Activated CD8-positive, alpha-beta memory T cell treated with anti-CD3 and anti-CD28 coated beads, Interleukin-2, amount 50 U/mL, for 1 hour (primary cell): ENCODE results near the gene YWHAH.

Experiments
- DNase-seq: peaks from one replicate; pipeline ENCODE4 v3.0.0-alpha.2; 2020; ENCODE audit errors: extremely low read depth

The YWHAH gene

DNA sequence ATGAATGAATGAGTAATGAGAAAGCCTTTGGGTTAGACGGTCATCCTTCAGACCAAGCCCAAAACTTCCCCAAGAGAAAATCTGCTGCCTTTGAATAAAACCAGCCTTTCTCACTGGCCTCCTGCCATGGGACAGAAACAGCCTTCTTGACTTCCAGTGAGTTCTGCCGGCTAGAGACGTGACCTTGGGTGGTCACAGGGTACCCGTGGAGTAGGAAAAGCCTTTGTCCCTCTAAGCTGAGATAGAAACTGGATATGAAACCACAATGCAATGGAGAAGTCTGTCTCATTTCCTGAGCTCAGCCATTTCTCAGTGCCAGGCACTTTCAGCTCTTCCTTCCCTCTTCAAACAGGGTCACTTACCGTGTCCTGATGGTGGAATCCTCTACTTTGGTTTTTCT is 21.2 kb upstream of the YWHAH start:
- no peak for DNase-seq

DNA sequence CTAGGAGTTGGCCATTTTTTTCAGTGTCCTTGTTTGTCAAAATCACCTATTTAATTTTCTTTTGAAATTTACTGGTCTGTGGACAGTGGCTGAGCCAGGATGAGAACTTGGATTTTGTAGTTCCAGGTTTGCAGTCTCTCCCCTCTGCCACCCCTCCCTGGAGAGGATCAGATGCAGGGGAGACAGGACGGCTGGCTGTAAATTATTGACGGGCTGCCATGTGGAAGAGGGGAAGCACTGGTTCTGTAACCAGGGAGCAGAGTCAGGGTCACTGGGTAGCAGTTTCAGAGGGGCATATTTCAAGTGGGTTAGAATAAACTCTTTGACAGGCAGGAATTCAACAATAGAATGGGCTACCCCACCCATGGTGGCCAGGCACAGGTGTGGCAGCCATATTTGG is 20.6 kb upstream of the YWHAH start:
- DNase-seq, result no peak

DNA sequence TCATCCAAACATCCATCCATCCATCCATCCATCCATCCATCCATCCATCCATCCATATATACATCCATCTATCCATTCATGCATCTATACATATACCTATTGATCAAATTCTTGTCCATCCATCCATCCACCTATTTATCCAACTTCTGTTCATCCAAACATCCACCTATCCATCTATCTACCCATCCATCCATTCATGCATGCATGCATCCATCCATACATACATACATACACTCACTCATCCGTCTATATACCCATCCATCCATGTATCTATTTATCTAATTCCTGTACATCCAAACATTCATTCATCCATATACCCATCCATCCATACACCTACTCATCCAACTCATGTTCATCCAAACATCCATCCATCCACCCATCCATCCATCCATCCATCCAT is 19.3 kb upstream of the YWHAH start:
- no peak for DNase-seq

DNA sequence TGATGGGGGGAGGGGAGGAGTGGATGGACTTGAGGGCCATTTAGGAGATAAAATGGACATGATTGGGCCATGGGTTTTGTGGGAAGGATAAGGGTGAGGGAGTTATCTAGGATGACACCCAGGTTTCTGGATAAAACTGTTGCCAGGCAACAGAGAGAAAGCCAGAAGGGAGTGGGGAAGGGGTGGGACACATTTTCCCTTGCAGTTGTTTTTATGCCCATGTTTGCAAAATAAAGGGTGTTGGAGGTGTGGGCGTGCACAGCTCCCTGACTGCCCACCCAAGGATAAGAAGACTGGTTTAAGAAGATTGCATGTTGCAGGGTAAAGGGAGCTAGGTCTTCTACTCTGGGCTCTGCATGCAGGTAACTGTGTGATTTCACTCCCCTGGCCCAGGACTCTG is 18.3 kb upstream of the YWHAH start:
- DNase-seq, result no peak

DNA sequence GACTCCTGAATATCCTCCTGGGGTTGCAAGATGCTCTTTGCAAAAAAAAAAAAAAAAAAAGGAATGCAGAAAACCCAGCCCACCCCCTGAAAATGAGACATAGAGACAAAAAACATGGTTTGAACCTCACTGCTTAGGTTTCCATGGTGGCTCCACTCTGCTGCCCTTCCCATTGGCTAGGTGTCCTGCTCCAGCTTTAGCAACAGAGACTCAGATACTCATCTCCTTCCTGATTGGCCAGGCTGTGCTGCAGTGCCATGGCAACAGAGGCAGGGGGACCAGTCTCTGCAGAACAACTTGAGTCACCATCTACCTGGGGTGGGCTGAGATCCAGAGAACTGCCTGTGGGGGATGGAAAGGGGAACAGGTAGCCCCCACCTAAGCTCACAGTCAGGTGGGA is 17.4 kb upstream of the YWHAH start:
- DNase-seq, result no peak

DNA sequence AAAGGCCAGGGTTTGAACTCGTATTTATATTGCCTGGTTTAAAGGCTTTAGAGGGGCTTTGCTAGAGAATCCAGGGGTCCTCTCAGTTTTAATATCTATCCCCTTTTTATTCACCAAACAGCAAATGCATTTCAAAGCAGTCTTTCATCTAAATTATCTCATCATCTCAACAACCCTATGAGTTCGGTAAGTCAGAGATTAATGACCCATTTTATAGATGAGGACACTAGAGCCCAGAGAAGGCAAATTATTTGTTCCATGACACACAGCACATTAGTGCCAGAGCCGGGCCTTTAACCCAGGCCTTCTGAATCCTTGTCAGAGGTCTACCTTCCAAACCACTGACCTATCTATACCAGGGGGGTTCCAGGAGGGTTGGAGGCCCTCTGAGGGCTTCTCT is 16.8 kb upstream of the YWHAH start:
- no peak for DNase-seq

DNA sequence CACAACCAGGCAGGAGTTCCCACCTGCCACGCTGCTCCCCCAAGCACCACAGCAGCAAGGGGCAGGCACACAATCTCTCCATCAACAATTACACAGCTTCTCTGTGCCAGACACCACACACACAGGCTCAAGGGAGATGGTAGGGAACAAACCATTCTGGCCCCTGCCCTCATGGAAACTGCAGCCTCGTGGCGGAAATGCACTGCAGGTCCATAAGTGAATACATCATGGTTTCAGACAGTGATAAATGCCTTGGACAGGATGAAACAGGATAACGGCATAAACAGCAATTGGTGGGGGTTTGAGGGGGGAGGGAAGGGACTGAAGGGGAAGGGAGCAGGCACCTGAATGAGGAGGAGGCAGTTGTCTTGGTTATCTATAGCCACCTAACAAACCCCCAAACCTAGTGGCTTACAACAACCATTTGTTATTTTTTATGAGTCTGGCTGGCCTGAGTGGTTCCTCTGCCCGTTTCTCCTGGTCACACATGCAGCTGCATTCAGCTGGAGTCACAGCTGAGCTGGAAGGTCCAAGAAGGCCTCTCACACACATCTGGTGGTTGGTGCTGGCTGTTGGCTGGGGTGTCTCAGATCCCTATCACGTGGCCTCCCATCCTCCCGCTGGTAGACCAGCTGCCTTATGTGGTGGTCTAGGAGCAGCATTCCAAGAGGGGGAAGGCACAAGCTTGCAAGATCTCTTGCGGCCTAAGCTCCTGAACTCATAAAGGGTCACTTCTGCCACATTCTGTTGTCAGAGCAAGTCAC is 15.0 kb upstream of the YWHAH start:
- DNase-seq, result no peak

DNA sequence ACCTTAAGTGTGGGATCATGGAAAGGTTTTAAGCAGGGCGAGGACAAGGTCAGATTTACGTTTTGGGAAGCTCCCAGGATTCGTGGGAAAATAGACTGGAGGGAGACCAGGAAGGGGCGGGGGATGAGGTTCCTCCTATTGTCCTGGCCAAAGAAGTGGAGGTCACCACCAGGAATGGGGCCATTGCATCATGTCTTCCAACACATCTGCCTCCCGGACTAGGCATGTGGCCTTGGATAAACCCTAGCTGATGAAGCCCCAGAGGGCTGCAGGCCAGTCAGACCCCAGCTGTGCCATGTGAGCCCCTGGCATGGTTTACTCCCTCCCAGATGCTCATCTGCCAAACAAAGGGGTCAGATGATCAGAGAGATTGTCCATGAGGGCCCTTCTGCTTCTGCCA is 11.5 kb upstream of the YWHAH start:
- no peak for DNase-seq

DNA sequence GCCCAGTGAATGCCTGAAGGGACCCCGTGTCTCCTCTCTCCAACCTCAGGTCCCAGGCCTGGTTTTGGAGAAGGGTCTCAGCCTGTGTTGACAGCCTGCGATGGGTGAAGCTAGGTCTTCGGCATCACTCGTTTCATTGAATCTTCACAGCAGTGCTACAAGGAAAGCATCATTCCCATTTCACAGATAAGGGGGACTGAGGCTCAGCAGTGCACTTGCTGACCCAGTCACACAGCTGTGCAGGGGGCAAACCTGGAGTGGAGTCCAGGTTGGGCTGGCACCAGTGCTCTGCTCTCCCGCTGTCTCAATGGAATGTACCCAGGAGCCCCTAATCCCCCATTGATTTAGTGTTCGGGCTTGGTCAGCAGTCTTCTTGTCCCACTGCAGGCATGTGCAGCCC is 10.9 kb upstream of the YWHAH start:
- no peak for DNase-seq

DNA sequence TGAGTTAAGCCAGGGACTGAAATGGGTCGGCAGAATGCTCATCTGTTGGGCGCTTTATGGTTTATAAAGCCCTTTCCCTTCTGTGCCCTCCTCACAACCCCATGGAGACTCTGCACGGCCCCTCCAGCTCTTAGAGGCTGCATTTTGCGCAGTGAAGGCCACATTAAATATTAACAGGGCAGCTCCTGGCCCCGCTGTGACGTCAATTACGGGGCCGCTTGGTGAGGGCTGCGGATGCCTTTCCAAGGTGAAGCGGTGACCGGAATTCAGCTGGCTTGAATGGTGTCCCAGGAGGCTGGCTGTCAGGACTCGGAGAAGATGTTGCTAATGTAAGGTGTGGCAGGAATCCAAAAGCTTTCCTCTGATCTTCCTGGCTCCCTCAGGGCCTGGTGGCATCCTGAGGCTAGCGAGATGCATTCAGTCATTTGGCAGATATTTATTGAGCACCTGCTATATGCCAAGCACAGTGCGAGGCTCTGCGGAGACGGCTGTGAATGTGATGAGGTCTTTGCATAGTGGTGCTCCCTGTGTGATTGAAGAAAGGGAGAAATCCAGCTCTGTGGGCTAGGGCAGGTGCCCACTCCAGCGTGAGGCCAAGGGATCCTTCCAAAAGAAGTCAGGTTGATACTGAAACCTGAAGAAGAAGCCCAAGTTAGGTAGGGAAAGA is 10.4 kb upstream of the YWHAH start:
- DNase-seq, result no peak

DNA sequence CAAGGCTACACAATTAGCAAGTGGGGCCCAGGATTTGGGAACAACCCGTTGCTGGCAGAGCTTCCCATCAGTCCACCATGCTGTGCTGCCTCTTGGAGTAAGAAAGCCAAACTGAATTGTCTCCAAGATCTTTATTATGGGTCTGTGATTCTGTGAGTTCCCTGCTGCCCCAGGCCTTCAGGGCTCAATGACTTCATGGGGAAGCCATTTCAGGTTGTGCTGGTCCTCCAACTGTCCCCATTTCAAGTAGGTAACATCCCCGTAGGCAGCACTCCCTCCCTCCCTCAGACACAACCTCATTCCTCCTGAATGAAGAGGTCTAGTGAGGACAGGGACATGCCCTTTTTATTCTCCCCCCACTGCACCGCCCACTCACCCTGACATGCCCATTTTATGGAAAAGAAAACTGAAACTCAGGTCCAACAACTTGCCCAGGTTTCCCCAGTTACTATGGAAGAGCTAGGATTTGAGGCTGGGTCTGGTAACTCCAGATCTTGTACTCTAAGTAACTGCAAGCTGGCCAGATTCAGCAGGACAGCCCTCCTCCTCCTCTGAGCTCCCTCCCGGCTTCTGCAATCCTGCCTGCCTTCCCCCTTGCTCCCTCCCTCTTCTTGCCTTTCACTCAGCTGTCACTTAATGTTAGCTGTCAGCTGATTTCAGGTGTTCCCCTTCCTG is 8.2 kb upstream of the YWHAH start:
- DNase-seq, result no peak

DNA sequence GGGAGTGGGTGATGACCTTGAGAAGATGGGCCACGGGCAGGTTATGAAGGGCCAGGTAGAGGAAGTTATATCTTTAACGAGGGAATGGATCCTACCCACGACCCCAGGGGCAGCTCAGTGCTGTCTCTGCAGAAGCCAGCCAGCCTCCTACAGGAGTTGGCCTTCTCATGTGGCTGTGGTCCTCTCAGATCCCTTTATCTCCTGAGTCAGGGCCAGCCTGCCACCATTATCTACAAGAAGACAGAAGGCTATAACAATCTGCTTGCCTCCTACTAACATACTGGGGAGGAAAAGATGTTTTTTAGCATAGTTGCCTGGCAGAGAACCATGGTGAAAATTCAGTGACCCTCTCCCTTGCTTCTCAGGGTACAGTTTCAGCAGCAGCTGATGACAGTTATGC is 7.0 kb upstream of the YWHAH start:
- DNase-seq, result no peak

DNA sequence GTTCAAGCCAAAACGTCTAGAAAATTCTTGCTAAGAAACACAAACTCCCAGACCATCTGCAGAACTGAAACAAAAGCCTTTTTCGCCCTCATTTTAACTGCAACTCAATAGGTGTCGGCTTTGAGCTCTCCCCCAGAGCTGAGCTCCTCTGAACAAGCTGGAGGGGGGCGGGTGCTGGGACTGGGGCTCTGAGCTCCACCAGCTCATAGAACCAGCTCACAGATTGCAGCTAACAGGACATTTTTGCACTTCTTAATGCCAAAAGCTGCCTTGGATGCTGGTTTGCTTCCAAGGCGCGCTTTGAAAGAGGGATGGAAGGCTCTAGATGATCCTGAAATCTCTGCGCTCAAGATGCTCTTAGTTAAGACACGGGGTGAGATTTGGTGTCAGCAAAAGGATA is 6.0 kb upstream of the YWHAH start:
- no peak for DNase-seq

DNA sequence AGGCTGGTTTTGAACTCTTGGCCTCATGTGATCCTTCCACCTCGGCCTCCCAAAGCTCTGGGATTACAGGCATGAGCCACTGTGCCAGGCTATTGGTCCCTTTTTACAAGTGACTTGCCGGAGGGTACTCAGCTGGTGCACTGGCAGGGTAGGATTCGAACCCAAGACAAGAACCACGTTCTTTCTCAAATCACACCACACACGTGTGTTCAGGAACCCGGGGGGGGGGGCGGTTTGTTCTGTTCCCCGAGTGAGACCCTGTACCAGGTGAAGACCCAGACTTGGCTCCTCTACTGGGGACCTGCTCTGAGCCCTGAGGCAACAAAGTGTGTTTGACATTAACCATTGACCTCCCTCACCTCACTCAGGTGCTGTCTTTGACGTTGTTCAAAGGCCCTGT is 3.8 kb upstream of the YWHAH start:
- DNase-seq, result no peak

DNA sequence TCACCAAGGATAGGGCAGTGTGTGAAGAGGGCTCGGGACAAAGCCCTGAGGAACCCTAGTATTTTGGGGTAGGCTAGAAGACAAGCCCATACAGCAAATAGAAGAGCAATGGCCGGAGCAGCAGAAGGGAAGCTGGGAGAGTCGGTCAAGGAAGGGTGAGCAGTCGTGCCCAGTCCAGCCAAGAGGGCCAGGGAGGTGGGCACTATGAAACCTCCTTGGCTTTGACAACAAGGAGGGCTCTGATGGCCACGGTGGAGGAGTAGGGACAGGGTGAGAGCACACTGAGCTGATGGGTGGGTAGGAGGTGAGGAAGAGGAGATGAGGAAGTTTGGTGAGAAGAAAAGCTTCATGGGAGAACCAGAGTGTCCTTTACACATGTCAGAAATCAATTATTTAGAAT is 2.2 kb upstream of the YWHAH start:
- no peak for DNase-seq

DNA sequence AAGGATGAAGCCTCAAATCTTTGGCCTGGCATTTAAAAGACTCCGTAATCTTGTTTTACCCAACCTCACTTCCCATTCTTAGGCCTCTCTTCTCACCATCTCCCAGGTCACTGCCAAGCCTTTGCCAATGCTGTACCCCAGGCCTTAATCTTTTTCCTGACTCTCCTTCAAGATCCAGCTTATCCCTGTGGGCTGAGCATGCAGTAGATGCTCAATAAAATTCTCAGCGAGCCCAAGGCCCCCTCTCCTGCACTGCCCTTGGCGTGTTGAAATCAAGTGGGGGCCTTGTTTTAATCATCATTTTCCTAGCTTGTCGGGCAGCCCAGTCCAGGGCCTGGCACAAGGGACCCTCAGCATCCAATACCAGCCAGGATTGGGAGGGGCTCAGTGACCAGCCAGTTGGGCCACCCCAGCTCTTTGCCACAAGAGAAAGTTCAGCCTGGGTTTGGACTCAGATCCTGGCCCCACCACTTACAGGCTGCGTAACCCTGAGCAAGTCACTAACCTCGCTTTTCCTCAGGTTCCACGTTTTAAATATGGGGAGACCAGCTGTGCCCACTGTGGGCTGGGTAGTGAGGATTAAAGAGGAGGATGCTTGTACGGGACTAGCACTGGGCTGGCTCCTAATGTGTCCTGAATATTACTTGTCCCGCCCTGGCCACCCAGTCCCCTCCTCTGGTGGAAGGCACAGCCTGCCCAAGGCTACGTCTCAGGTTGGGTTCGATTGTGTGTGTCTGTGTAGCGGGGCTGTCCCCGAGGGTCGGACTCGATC is 943 bp upstream of the YWHAH start:
- DNase-seq, result no peak

DNA sequence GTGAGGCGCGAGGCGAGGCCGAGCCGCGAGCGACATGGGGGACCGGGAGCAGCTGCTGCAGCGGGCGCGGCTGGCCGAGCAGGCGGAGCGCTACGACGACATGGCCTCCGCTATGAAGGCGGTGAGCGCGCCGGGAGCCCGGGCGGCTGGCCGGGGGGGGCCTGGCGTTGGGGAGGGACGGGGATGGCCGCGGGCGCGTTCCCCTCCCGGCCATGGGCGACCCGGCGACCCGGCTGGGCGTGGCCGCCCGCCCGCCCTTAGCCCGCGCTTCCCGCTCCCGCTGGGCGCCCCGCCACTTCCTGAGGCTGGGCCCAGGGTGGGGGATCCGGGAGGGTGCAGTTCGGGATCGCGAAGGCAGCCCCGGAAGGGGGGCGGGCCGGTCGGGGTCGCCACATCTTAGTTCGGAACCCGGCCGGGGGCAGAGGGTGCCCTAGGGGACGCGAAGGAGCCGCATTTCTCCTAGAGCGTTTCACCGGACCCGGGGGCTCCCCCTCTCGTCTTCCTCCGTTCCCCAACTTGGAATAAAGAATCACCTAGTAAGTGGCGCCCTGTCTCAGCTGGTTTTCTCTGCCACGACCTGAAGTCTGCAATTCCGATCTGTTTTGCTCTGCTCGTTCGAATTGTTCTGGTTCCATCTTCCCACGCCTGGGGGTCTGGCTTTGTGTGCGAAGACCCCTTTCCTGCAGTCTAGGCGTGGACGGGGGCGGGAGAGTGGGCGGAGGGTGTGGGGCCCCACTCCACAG is 536 bp downstream of the YWHAH start:
- no peak for DNase-seq

DNA sequence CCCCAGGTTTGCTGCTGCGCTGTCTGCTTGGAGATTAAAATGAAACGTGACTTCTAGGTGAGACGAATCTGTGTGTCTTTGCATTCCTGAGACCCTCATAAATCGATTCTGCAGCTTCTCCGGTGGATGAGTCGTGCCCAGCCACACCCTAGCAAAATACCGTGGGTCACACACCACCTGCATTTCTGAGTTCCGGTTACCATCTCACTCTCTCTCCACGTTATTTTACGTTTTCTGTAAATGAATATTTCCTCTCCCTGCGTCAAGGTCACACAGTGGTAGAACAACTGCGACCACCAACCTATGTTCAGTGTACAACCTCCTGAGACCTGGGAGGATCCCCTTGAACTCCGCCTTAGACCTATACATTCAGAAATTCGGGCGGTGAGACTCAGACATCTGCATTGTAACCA is 1.1 kb downstream of the YWHAH start:
- no peak for DNase-seq

DNA sequence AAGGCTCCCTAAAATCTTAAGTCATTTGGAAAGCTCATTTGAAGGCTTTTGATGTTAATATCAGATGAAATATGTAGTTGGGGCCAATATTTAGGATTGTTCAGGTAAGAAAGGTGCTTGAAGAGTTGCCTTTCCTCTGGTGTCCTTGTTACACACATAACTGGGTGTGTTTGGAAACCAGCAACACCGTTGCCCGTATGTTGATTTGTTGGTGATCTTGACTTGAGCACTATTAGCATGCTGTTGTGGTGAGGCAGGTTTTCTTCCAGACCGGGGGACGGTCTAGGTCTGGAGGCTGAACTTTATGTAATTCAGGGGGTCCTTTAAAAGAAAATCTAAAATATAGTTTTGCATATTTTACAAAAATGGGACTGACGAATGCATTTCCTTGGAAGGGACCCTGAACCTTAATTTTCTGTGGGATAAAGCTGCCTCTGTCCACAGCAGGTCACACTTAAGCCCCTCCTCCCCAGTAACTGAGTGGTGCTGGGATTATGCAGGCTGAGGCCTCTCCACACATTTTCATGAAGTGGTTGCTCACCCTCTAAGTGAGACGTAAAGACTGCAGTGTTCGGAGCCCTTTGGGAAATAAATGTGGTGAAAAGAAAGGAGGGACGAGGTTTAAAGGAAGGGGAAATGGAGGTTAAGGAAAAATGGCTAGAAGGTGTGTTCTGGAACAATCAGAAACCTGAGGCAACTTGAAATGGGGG is 1.8 kb downstream of the YWHAH start:
- no peak for DNase-seq

DNA sequence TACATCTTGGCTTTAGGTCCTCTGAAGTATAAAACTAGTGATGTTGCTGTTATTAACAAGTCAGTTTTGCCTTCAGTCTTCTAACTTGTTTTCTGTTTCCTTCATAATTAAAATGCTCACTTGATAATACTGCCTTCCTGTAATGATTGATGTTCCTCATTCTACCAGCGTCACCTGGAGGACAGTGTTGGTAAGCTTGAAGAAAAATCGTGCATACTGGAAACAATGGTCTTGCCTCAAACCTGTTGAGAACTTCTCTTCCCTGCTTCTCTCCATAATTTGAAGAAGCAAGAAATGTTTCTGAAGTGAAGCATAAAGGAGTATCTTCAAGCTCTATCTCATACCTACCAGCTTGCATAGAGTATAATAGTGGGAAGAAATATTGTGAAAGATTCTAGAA is 3.0 kb downstream of the YWHAH start:
- no peak for DNase-seq

DNA sequence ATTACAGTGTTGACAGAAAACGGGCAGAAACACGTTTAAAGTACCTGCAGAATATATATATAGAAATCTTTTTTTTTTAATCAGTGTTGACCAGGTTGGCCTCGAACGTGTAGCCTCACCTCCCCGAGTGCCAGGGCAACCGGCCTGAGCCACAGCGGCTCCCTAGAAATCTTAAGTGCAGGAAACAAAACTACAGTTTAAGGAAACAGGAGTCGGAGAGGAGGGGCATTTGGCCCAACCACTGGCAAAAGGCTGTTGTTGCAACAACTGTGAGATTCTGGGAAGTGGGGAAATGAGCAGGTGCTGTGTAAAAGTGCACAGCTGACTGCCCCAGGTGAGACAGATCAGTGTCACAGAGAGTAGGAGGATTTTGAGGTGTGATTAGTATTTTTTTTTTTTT is 3.7 kb downstream of the YWHAH start:
- DNase-seq, result no peak
